HG03342 (cell line): Measurements from ENCODE around the gene SIRT7.

Source experiments
- ATAC-seq: cut with Tn5 transposase; IDR thresholded peaks from one replicate; pipeline ENCODE4 v1.9.1; 2021; ENCODE audit warnings: mild to moderate bottlenecking, moderate library complexity; ENCODE audit not compliant: unreplicated experiment

The SIRT7 gene

DNA sequence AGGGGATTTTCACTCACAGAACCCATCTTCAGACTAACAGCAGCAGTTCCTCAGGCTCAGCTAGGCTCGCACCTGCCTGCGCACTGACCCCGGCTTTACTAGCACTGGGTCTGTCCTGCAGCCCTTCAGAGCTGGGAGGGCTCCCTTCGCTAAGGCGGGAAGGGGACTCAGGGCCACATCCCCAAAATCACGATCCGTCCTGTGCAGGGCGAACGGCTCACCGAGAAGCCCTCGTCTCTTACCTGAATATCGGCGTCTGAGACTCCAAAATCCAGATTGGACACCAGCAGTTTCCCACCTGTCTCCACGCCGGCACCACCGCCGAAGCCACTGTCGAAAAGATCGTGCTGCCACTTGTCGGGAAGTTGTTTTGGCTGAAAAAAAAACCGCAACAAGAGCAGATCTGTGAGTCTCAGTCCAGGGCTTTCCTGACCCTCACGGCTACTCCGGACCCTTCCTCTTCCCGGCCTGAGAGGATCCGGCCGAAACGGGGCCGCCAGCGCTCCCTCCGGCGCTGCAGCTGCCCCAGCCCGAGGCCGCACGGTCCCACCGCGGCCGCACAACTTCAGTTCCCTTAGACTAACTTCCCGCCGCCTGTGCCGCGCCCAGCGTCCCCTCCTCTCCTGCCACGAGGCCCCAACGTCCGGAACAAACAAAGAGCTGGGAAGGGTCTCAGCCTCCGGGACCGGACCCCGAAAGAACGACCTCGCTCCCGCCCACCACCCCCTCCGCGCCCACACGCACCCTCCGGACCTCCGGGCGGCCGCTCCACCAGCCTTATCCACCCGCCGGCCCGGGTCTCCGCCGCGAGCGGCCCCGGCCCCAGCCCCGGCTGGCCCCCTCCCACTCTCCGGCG, 27.3 kb downstream of the SIRT7 start:
- peak; percentile 13 for ATAC-seq

DNA sequence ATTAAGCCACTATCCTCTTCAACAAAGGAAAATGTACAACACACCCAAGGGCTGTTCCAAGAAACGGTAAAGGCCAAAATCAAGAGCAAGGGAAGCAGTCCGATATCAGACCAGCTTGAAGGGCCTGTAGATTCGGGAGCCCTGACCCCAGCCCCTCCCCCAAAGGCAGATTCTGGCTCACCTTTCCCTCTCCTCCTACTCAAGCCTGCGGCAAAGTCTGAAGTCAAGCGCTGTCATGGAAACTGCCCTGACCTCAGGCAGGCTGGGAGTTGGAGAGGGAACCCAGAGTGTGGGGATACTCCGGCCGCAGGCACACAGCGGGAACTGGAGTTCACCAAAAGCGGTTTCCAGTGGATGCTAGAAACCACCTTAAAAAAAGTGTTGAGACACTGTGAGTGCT, 28.4 kb downstream of the SIRT7 start:
- ATAC-seq = no peak

DNA sequence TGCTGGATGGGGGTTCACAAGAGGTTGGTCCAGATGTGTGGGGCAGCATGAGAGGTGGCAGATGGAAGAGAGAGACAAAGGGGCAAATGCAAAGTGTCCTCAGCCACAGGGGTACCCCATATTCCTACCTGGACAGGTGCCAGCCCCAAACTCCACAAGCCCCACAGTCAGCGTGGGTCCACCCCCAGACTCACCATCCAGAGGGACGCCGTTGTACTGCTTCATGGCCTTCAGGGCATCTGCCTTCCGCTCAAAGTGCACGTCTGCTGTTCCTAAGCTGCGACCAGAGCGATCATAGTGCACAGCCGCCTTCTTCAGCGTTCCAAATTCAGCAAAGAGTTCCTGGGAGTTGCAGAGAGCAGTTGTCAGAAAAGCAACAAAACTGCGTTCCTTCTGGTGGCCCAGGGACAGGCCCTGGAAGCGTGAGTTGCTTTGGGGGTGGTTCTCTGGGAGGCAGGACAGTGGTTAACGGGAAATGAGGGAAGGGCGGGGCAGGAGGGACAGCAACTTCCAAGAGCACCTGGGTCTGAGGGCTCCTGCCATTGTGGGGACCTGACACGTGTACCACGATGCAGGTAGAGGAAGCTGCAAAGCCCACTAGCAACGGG, 28.9 kb downstream of the SIRT7 start:
- no peak for ATAC-seq

DNA sequence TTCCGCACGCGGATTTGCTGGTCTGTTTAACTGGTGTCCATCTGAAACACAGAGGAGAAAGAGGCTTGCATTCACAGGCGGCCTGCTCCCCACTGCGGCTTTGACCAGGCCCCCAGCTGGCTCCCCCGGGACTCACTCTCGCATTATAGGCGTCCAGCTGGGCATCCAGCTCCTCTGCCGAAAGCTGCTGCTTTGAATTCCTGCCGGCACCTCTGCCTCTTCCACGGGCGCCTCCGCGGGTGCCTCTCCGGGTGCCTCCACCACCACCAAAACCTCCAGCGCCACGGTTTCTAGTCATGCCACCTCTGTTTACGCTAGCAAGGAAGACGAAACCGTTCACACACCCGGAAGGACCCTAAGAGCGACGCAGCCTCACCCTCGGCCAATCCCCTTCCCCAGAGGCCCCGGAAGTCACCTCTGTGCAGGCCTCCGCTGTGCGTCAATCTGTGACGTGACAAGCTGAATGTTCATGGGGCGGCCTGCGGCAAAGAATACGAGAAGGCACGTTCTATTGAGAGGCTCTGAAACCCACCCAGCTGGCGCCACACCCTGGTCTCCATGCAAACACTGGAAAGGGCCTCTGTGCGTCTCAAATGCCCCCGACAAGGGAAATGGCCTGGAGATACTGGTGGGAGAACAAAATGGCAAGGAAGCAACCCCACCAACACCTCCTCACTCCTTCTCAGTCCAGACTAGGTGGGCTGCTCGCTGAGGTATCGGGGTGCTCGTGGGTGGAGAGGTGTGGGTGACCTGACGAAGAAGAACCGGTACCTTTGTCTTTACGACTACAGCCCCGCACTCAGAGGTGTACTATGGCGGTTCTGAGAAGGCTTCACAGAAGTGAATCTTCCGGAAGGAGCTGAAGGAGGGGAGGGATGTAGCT, 29.6 kb downstream of the SIRT7 start:
- no peak for ATAC-seq

DNA sequence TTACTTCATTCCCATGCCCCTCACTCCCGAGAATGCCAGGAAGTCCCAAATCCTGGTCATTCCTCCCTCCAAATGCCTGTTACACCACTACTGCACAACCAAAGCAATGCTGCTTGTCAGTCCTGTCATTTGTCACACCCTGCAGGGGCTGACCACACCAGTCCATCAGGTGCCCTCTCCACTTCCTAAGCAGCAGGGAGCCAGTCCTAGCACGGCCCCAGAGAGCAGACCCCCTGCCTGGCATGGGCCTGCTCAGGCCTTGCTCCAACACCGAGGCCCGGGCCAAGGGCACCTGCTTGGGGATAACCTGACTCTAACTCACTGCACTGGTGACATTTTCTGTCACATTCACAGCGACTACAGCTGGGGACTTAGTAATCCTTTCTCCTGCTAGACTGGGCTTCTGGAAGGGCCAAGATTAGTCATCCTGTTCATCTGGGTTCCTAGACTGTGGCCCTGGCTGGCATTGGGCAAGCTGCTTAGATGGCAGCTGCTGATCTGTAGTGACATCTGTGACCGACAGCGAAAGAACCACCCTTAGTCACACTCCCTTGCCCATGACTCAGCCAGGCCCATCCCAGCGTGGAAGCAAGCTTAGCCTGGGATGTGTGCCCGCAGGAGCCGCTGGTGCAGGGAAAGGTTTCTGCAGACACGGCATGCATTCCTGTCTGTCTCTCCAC, 32.0 kb downstream of the SIRT7 start:
- no peak for ATAC-seq

DNA sequence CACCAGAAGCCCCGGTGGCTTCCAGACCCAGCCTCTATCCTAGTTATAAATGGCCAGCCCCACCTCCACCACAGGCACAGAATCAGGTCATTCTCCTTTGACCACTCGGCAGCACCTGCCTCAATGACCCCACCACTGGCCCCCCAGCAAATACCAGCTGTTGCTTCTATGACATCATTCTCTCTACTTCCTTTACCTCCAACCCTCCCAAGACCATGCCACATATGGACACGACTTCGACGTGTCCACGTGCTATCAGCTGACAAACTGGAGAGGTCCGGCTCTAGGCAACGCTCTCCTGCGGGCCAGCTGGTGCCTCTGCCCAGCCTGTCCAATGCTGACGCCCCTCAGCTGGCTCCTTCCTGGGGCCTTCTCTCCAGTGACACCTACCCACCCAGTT, 32.5 kb downstream of the SIRT7 start:
- no peak for ATAC-seq

DNA sequence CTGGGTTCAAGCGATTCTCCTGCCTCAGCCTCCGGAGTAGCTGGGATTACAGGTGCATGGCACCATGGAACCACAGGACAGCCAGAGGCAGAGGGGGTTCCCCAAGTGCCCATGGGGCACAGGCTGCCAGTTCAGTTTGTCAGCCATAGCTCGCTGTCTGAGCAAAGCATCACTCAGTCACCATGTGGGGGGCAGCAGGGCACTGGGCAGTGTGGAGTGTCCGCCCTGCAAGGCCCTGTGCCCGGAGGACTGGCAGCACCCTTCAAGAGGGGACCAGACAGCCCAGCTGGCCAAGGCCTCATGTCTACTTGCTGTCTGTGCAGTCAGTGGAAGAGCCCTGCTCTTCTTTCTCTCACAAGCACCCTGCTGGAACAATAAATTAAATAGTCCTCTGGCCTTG, 33.0 kb downstream of the SIRT7 start:
- no peak for ATAC-seq

DNA sequence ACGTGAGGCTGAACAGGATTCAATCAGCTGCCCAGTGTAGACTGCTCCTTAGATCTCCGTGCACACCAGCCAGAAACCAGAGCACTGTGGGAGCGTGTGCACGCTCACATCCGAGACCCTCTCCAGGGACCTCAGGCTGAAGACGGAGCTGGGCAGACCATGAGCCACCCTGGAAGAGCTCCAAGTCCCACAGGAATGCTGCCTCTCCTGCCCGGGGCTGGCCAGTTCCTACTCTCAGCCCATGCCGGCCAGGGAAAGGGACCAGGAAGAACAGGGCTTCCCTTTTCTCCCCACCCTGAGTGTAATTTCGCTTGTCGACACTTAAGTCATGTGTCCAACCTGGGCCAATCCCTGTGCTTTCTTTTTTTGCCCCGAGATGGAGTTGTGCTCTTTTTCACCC, 33.5 kb downstream of the SIRT7 start:
- ATAC-seq = no peak

DNA sequence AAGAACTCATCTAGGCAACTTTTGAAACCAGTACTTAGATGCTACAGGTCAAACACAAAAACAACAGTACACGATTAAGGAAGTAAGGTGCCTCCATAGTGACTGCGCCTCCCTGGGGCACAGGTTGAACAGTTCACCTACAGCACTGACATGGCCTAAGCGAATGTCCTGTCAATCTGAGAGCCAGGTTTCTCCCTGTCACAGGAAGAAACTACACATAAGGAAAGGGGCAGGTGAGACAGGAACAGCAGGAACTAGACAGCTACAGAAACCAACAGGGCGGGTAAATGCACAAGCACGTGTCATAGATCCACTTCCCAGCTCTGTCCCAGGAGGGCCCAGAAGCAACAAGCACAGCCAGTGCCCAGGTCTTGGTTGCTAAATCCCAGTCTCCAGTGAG, 38.9 kb downstream of the SIRT7 start:
- no peak for ATAC-seq

DNA sequence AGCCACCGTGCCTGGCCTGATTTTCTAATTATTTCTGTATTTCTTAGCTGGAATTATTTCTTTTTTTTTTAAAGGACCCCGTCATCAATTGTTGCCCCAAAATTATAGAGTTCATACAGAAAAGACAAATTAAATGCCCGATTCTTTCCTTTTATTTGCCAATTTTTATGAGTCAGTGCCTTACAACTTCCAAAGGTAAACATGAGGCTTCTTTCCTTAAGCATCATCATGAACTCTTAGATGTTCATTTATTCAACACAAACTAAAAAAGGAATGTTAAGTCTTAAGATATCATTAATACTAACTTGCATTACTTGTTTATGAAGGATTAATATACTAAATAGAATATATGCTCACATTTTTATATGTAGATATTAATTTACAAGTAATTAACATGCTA, 39.7 kb downstream of the SIRT7 start:
- no peak for ATAC-seq

DNA sequence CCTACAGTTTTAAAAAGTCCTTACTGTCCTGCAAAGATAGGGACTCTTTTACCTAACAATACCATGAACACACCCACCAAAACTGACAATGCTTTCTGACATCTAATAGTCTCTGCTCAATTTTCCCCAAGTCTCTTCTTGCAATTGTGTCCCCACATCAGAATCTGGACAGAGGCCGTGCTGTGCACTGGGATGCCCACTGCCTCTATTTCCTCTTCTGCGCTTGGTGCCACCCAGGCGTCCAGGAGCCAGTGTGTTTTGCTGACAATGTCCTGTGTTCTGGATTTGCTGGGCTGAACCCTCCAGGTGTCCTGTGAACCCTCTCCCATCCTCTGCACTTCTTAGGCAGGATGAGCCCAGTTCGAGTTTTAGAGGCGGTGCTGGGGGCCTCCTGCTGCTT, 40.4 kb downstream of the SIRT7 start:
- no peak for ATAC-seq

DNA sequence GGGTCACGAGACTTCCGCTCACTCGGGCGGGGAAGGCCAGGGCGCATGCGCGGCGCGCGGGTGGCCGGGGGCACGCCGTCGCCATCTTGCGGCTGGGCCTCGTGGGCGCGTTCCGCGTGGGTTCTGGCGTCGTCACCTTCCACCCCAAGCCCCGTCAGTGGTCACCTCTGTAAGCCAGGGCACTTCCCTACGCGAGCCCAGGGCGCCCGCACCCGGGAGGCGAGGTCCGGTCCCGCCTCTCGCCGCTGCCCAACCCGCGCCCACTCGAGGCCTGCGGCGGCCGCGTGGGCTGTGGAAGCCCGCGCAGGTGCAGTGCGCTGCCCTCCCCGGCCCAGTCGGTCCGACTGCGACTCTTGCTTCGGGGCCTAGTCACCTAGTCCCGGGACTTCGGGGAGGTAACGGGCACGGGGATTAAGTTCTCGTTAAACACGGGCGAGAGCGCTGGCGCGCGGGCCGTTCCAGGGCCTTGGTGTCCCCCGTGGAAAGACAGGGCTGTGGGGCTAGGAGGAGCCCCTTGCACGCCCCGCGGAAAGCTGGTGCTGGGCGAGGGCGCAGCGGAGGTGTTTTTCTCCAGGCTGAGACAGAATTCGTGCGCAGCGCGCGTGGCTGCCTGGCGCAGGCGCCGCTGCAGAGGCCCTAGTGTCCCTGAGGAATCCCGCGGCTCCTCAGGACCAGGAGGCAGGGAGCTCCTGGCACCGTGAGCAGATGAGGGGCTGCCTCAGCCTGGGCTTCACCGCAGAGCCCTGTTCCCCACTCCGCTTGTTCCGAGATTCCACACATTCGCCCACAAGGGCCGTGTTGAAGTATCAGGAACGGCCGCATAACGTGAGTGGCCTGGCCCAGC, 46.4 kb downstream of the SIRT7 start:
- no peak for ATAC-seq

DNA sequence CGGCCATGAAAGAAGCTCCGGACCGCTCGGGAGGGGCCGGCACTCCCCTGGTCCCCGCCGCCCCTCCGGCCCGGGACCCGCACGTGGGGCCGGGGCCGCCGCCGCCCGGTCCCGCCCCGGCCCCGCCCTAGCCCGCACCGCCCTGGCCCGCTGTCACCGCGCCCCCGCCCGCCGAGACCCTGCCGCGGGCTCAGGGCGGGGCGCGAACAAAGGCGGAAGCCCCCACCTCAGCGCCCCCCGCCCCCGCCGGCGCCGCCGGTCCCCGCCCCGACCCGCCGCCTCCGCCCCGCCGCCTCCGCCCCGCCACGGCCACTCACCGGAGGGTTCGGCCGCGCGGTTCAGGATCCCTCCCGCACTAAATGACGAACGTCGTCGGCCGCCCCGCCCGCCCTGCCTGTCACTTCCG, 47.0 kb downstream of the SIRT7 start, which contains the start of gene ARHGDIA:
TSS of gene ARHGDIA (minus strand) at position 357 of the 406 bp plus-strand sequence. CDS start 1,407 bp downstream, outside the sequence.
- no peak for ATAC-seq

DNA sequence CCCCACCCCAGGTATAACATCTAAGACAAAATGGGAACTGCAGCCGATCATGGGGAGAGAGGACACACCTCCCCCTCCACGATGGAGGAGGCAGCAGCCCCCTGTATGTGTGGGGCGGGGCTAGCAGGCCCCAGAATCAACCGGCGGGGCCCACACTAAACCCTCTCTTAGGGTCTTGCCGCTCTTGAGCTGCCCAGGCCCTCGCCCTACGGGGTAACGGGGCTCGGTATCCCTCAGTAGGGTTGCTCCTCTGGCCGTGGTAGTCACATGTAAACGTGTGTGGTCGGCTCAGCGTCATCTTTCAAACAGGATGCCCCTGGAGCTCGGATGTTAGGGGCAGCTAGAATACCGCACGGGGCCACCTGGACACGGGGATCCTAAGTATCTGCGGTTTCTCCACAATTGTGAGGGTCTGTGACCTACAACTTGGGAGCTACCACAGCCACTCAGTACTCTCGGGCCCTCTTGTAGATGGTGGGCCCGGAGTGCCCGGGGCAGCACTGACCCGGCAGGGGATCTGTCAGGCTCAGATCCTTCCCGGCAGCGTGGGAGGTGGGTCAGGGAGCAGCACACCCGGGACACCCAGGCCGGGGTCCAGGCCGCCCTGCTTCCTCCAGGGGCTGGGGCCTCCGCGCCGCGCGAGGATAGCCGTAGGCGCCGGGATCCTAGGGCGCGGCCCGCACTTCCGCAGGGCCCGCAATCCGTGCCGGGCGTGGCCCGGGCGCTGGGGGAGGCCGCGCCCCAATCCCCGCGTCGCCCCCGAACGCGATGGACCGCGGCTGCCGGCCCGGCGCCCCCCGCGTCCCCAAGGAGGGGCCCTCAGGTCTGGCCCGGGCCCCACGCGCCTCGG, 47.6 kb downstream of the SIRT7 start:
- no peak for ATAC-seq

DNA sequence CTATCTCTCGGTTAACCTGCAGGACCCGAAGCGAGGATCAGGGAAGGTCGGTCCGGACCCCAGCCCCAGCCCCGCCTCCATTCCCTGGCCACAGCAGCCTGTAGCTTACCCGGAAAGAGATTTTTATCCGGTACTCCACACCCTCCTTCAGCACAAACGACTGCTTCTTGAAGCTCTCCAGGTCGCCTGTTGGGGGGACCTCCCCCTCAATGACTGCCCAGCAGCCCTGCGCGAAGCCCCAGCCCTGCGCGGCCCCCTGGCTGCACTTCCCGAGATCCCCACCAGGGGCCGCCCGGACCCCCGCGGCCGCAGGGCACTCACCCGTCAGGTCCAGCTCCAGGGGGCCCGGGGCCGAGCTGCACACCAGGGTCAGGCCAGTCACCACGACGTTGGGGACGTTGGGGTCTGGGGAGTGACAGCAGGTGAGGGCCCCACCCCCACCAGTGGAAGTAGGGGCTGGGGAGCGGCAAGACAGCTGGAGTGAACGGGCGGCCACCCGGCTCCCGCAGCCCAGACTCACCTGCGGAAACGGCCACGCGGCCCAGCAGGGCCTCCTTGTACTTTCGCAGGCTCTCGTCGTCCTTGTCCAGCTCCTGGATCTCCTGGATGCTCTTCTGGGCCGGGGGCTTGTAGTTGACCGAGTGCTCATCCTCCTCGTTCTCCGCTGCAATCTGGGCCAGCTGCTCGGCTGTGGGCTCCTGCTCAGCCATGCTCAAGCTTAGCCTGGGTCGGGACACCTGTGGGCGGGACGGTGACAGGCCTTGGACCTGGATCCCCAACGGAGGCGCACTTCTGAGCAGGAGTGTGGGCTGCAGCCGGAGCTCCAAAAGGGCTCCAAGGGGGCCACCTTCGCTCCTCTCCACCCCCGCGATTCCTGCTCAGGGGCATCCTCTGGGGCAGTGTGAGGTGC, 48.5 kb downstream of the SIRT7 start:
- no peak for ATAC-seq

DNA sequence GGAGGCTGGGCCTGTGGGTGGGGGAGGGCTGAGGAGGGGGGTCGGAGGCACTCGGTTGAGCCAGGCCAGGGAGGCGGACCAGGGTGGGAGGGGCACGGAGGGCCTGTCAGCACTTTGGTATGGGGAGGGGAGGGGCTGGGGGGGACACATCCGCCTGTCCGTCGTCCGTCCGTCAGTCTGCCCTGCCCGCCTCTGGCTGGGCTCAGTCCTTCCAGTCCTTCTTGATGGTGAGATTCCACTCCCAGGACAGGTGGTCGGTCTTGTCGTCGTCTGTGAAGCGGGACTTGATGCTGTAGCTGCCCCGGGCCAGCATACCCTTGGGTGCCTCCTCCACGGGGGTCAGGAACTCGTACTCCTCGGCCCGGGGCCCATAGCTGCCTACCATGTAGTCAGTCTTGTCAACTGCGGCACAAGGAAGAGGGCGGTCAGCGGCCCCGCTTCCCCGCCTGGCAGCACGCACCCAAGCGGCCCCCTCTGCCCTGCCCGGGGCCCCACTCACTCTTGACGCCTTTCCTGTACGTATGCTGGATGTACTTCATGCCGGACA, 49.2 kb downstream of the SIRT7 start:
- ATAC-seq = no peak

DNA sequence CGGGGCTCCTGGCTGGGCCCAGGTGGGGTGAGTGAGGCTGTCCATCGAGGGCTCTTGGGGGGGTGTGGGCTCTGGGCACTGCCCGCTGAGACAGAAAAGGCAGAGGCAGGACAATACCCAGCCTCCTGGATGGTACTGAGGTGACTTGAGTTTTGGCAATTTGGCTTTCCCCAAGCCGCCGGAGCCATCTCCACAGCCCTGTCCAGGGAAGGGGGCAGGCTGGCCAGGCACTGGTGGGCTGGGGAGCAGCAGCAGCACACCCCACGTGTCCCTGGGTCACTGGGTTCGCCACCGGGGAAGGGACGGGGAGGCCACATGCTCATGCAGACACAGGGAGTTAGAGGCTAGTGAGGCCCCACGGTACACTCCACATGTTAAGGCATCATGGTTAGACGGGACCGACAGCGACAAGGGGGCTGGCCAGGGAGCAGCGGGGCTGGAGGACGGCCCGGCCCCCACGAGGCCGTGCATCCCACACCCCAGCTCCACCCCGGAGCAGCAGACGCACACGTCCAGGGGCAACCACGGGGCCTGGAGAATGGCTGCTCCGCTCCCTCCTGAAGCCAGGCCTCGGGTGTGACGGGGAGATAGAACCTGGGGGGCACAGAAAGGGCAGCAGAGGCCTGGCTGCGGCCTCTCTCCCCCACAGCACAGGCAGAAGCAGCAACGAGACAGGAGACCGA, 49.8 kb downstream of the SIRT7 start:
- no peak for ATAC-seq
